BE2C (cell line): ENCODE measurements around the gene IFI27L1.

Source experiments
- DNase-seq: peaks from one replicate; pipeline ENCODE4 v3.0.0-alpha.2; 2020
- H3K27me3 ChIP-seq: fragments of 250-450 bp; sonication (Bioruptor Pico); 2 replicates; pipeline ENCODE4 v1.5.1; 2020; ENCODE audit warnings: mild to moderate bottlenecking
- H3K36me3 ChIP-seq: fragments of 250-450 bp; sonication (Bioruptor Pico); 2 replicates; pipeline ENCODE4 v1.5.1; 2020; ENCODE audit warnings: mild to moderate bottlenecking
- H3K4me1 ChIP-seq: fragments of 250-450 bp; sonication (Bioruptor Pico); 2 replicates; pipeline ENCODE4 v1.5.1; 2020
- H3K4me3 ChIP-seq: 2 replicates; pipeline ENCODE4 v1.5.1; 2011; ENCODE audit warnings: low read depth, low read length
- H3K9me3 ChIP-seq: fragments of 250-450 bp; sonication (Bioruptor Pico); 2 replicates; pipeline ENCODE4 v1.5.1; 2020
- TF ChIP-seq, protein P1 (sequence below): IDR thresholded peaks from 2 replicates; pipeline ENCODE4 v1.5.1; 2012; ENCODE audit warnings: mild to moderate bottlenecking, low read depth, low read length

The IFI27L1 gene

DNA sequence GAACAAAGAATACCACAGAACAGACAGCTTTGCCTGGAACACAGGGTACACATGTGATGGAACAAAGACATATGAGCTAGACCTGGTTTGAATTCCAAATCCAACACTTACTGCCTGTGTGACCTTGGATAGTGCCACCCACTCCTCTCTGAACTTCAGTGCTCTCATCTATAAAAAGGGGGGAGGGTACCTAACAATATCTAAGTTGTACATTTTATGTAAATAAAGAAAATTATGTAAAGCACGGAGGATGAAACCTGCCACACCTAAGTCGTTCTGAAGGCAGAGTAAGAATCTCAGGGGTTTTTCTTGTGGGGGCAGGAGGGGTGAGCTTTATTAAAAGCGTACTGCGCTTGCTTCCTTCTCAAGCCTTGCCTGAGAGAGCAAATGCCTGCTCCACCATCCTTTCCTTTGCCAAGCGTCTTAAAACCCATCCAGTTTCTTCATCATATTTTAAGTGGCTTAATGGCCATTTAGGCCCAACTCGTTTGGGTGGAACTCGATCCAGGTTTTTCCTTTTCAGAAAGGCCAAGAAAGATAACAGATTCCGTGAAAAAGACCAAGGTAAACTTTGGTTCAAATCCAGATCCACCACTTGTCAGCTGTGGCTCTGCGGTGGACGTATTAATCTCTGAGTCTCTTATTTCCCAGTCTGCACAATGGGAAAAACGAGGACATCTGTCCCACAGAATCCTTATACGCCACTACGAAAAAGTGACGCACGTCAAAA, 1.1 kb upstream of the IFI27L1 start:
- TF ChIP-seq, protein P1, sequence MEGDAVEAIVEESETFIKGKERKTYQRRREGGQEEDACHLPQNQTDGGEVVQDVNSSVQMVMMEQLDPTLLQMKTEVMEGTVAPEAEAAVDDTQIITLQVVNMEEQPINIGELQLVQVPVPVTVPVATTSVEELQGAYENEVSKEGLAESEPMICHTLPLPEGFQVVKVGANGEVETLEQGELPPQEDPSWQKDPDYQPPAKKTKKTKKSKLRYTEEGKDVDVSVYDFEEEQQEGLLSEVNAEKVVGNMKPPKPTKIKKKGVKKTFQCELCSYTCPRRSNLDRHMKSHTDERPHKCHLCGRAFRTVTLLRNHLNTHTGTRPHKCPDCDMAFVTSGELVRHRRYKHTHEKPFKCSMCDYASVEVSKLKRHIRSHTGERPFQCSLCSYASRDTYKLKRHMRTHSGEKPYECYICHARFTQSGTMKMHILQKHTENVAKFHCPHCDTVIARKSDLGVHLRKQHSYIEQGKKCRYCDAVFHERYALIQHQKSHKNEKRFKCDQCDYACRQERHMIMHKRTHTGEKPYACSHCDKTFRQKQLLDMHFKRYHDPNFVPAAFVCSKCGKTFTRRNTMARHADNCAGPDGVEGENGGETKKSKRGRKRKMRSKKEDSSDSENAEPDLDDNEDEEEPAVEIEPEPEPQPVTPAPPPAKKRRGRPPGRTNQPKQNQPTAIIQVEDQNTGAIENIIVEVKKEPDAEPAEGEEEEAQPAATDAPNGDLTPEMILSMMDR = no peak
- no peak for DNase-seq
- peak overlapping the region; percentile 99 for H3K4me3 ChIP-seq
- H3K9me3 ChIP-seq = no peaks in the 10 kb centered on the region
- H3K36me3 ChIP-seq = peaks cover 36% of the 10 kb centered on the region
- H3K27me3 ChIP-seq = no peaks in the 10 kb centered on the region
- peaks cover 6% of the 10 kb centered on the region; the same call in 1 of the 2 replicates for H3K4me1 ChIP-seq

DNA sequence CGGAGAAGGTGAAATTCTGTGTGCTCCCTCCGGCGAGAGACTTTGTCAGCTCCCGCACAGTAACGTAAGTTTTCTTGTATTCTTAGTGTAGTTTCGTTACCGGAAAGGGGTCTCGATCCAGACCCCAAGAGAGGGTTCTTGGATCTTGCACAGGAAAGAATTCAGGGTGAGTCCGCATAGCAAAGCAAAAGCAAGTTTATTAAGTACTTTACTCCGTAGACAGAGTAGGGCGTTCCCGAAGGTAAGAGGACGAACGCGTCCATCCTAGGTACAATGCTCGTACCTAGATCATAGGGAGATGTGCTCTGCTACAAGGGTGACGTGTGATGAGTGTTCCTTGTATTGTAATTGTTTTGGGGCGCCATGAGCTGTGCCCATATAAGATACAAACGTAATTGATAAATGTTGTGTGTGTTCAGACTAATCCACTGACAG, 293 bp downstream of the IFI27L1 start:
- H3K4me1 ChIP-seq = peaks cover 6% of the 10 kb centered on the region; the same call in 1 of the 2 replicates
- TF ChIP-seq, protein P1 = no peak
- H3K27me3 ChIP-seq = no peaks in the 10 kb centered on the region
- peak overlapping the region; percentile 99 for H3K4me3 ChIP-seq
- no peaks in the 10 kb centered on the region for H3K9me3 ChIP-seq
- peaks cover 29% of the 10 kb centered on the region for H3K36me3 ChIP-seq
- no peak for DNase-seq

DNA sequence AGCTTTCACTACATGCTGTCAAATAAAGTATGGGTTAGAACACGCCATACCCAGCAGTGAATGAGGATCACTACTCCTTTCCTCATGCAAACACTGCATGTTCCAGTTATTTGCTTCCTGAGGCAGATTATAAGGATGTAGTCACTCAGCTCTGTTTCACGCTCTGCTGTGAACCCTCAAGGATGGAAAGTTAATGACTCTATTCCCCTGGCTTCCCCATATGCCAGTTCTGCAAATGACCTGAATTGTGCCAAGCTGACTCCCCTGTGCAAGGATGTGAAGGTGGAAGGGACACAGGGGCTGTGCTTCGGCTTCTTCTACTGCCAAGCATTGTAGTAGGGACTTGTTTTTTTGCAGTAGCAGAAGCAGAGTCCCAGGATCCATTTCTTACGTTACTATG, 6.8 kb downstream of the IFI27L1 start:
- H3K9me3 ChIP-seq = no peaks in the 10 kb centered on the region
- TF ChIP-seq, protein P1 = no peak
- H3K27me3 ChIP-seq = no peaks in the 10 kb centered on the region
- no peak overlapping the region for H3K4me3 ChIP-seq
- H3K4me1 ChIP-seq = no peaks in the 10 kb centered on the region
- no peaks in the 10 kb centered on the region for H3K36me3 ChIP-seq
- no peak for DNase-seq

DNA sequence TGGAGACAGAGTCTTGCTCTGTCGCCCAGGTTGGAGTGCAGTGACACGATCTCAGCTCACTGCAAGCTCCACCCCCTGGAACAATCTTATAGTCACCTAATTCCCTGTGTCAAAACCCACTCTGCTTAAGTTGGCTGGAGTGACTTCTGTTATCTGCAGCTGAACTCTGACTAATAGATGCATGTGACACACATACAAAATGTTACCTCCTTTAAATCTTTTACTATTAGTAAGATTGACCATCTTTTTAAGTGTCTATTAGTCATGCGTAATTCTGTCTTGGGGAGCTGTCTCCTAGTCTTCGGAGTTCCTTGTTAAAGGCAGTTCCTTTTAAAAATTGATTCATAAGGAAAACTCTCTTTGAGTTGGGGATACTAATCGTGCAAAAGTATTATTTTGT, 7.4 kb downstream of the IFI27L1 start:
- Histone ChIP-seq H3K36me3 (no peaks in the 10 kb centered on the region), H3K4me1 (no peaks in the 10 kb centered on the region), H3K27me3 (no peaks in the 10 kb centered on the region), H3K4me3 (no peak overlapping the region), H3K9me3 (no peaks in the 10 kb centered on the region)
- TF ChIP-seq, protein P1 = no peak
- no peak for DNase-seq

DNA sequence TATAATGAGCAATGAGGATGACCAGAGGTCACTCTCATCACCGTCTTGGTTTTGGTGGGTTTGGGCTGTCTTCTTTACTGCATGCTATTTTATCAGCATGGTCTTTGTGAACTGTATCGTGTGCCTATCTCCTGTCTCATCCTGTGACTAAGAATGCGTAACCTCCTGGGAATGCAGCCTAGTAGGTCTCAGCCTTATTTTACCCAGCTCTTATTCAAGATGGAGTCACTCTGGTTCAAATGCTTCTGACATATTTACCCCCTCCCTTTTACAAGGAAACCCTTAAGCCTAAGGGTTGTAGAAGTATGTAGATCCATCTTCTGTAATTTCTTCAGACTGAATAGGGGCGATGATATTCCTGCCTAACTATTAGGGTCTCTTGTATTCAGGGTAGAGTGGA, 8.4 kb downstream of the IFI27L1 start:
- H3K36me3 ChIP-seq = no peaks in the 10 kb centered on the region
- no peaks in the 10 kb centered on the region for H3K9me3 ChIP-seq
- H3K4me3 ChIP-seq = no peak overlapping the region
- TF ChIP-seq, protein P1 = no peak
- H3K4me1 ChIP-seq = no peaks in the 10 kb centered on the region
- H3K27me3 ChIP-seq = no peaks in the 10 kb centered on the region
- DNase-seq = no peak

DNA sequence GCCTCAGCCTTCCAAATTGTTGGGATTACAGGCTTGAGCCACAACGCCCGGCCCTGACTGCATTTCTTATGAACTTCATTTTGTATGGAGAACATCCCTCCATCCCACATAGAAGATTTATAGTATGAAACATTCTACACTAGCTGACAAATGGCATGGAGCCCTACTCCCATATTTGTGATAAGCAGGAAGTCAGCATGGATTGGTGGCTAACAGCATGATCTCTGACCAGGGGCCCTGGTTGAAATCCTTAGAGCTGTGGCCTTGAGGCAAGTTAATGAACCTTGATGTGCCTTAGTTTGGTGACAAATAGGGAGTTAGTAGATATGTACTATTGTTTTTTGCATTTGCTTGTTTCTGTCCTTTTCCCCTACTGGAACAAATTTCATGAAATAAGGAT, 12.3 kb downstream of the IFI27L1 start:
- TF ChIP-seq, protein P1 = no peak
- no peak for DNase-seq
- H3K9me3 ChIP-seq = no peaks in the 10 kb centered on the region

More for the DNA sequence above, 12.3 kb downstream of the IFI27L1 start:
- Histone ChIP-seq H3K36me3 (0 out of 2 replicates have a peak, but pooled peaks cover 3% of the 10 kb centered on the region), H3K4me3 (no peak overlapping the region), H3K27me3 (no peaks in the 10 kb centered on the region), H3K4me1 (no peaks in the 10 kb centered on the region)
